ENCODE data around the gene NF2.

Gene NF2

GRCh38 chr22:29744902-29745301 lies 141.5 kb downstream of the NF2 start:
- no peak for TF ChIP-seq TAF1 (IDR thresholded peaks at IDR 0.05; ENCODE audit: low read depth, low read length)
- TF ChIP-seq POU2F2 (IDR thresholded peaks at IDR 0.05; ENCODE audit: low read depth, low read length), result no peak
- no peak for TF ChIP-seq SPI1 (IDR thresholded peaks at IDR 0.05; ENCODE audit: low read depth, low read length)
- no peak for TF ChIP-seq POLR2AphosphoS5 (IDR thresholded peaks at IDR 0.05; ENCODE audit: low read depth, low read length)
- TF ChIP-seq PAX5 (IDR thresholded peaks at IDR 0.05; ENCODE audit: insufficient read depth, low read length, severe bottlenecking), result no peak
- no peak for TF ChIP-seq POLR2A (IDR thresholded peaks at IDR 0.05; ENCODE audit: low read depth, low read length)
- DNase-seq (ENCODE audit: insufficient read length, low spot score), result no peak
- FAIRE-seq, result no peak

DNA sequence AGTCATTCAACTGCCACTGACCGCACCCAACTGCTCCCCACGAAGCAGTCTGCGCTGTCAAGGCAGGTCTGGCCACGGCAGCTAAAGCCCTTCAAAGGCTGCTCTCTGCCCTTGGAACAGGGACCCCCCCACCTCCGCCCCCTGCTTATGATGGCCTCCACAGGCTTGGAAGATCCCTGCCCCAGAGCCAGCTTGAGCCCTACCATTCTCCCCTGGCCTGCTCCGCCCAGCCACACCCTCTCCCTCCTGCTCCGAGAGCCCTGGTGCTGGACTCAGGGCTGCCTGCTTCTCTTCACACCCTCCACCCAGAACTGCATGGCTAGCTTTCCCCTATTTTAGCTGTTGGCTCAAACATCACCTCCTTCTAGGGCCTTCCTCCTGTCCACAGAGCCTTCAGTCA lies 144.4 kb downstream of the NF2 start:
- DNase-seq (ENCODE audit: insufficient read length, low spot score) (no peak), FAIRE-seq (no peak)
- no peak for TF ChIP-seq POLR2A (IDR thresholded peaks at IDR 0.05; ENCODE audit: low read depth, low read length)
- TF ChIP-seq POLR2AphosphoS5 (IDR thresholded peaks at IDR 0.05; ENCODE audit: low read depth, low read length), result no peak
- TF ChIP-seq SPI1 (IDR thresholded peaks at IDR 0.05; ENCODE audit: low read depth, low read length), result no peak
- TF ChIP-seq TAF1 (IDR thresholded peaks at IDR 0.05; ENCODE audit: low read depth, low read length), result no peak
- TF ChIP-seq PAX5 (IDR thresholded peaks at IDR 0.05; ENCODE audit: insufficient read depth, low read length, severe bottlenecking), result no peak
- no peak for TF ChIP-seq POU2F2 (IDR thresholded peaks at IDR 0.05; ENCODE audit: low read depth, low read length)
